OCI-LY7 (cell line): ENCODE measurements around the gene DLAT. TPM values are rescaled to one million over a fixed set of nuclear protein-coding genes. Genes with fewer than 3 reads are reported as not detected.
A peak's percentile ranks its signal among the peaks of the same experiment; 100 is the strongest.

Source experiments
- BruUV-seq: library from RNA; stranded (reverse); fragments of 400-500 nt; replicated peaks from 2 replicates; lab custom pipeline; 2021; lab: Mats Ljungman, UMichigan
- CTCF ChIA-PET: fragments of 300-600 bp; sonication (Branson Sonifier 250); formaldehyde crosslinking; loops from one replicate; lab custom pipeline; 2022; ENCODE audit warnings: antibody characterized with exemption; ENCODE audit not compliant: unreplicated experiment; lab: Charles Lee
- POLR2A ChIA-PET: fragments of 300-600 bp; sonication (Branson Sonifier 250); formaldehyde crosslinking; loops from one replicate; lab custom pipeline; 2022; ENCODE audit warnings: antibody characterized with exemption; lab: Charles Lee
- DNase-seq: peaks from one replicate; pipeline ENCODE4 v3.0.0-alpha.2; 2015; ENCODE audit warnings: low spot score
- H2AFZ ChIP-seq: fragments of 200-600 bp; sonication (generic), shearing (Covaris generic); 2 replicates; pipeline ENCODE4 v1.6.1; 2014; ENCODE audit warnings: mild to moderate bottlenecking, antibody characterized with exemption, low read length, moderate library complexity
- H3K27ac ChIP-seq: fragments of 200-600 bp; sonication (generic); 2 replicates; pipeline ENCODE4 v1.5.1; 2014; ENCODE audit warnings: mixed run types, low read depth, mild to moderate bottlenecking, moderate library complexity, low read length, inconsistent platforms; ENCODE audit not compliant: poor library complexity, severe bottlenecking
- H3K36me3 ChIP-seq: fragments of 200-600 bp; sonication (generic); 2 replicates; pipeline ENCODE4 v1.6.1; 2014; ENCODE audit warnings: mild to moderate bottlenecking, antibody characterized with exemption, low read length, moderate library complexity, mixed read lengths; ENCODE audit not compliant: insufficient read depth
- H3K4me1 ChIP-seq: fragments of 200-600 bp; sonication (generic); 2 replicates; pipeline ENCODE4 v1.5.1; 2014; ENCODE audit warnings: mild to moderate bottlenecking, low read length; ENCODE audit not compliant: insufficient read depth, poor library complexity, severe bottlenecking
- H3K4me2 ChIP-seq: fragments of 200-600 bp; sonication (generic); 2 replicates; pipeline ENCODE4 v1.6.1; 2014; ENCODE audit warnings: mild to moderate bottlenecking, low read length
- H3K4me3 ChIP-seq: fragments of 200-600 bp; sonication (generic); 2 replicates; pipeline ENCODE4 v1.5.1; 2014; ENCODE audit warnings: mild to moderate bottlenecking, low read depth, low read length; ENCODE audit not compliant: poor library complexity, severe bottlenecking
- H3K79me2 ChIP-seq: fragments of 200-600 bp; sonication (generic); 2 replicates; pipeline ENCODE4 v1.6.1; 2016; ENCODE audit warnings: low read depth, mild to moderate bottlenecking, low read length, moderate library complexity, mixed read lengths; ENCODE audit not compliant: insufficient read depth
- H3K9me2 ChIP-seq: fragments of 200-600 bp; sonication (generic); 2 replicates; pipeline ENCODE4 v1.6.1; 2016; ENCODE audit warnings: mild to moderate bottlenecking, low read length, mixed read lengths; ENCODE audit not compliant: insufficient read depth
- H3K9me3 ChIP-seq: fragments of 200-600 bp; sonication (generic); 2 replicates; pipeline ENCODE4 v1.6.1; 2014; ENCODE audit warnings: mild to moderate bottlenecking, mixed run types, low read length, mixed read lengths
- H4K20me1 ChIP-seq: fragments of 200-600 bp; sonication (generic); 2 replicates; pipeline ENCODE4 v1.6.1; 2014; ENCODE audit warnings: mild to moderate bottlenecking, antibody characterized with exemption, low read length, moderate library complexity, mixed read lengths; ENCODE audit not compliant: insufficient read depth
- CTCF ChIP-seq: fragments of 200-600 bp; sonication (generic); conservative IDR thresholded peaks from 2 replicates; pipeline ENCODE4 v1.5.1; 2014; ENCODE audit warnings: mild to moderate bottlenecking, antibody characterized with exemption, low read length, moderate library complexity, mixed read lengths
- EZH2phosphoT487 ChIP-seq: fragments of 200-600 bp; sonication (generic); IDR thresholded peaks from 2 replicates; pipeline ENCODE4 v1.6.1; 2018; ENCODE audit warnings: low read depth, borderline replicate concordance, mild to moderate bottlenecking, mixed run types, antibody characterized with exemption, low read length, moderate library complexity, mixed read lengths
- intact Hi-C: fragments of 100-400 bp; cut with micrococcal nuclease; formaldehyde crosslinking; loops from one replicate; pipeline ENCODE4 v1.10.0; 2022; ENCODE audit not compliant: unreplicated experiment
- total RNA-seq, 2 experiments: library from RNA; depleted of rRNA in 1 of 2; stranded (reverse); fragments of >200 nt in 1 of 2; shearing (Covaris generic) in 1 of 2; gene quantifications; 2 replicates each; pipeline ENCODE4 v1.2.3, GENCODE V29; 2014 to 2022

The DLAT gene
- total RNA-seq, 2 experiments from 2014 or later: 42.0 to 54.1 TPM

DNA sequence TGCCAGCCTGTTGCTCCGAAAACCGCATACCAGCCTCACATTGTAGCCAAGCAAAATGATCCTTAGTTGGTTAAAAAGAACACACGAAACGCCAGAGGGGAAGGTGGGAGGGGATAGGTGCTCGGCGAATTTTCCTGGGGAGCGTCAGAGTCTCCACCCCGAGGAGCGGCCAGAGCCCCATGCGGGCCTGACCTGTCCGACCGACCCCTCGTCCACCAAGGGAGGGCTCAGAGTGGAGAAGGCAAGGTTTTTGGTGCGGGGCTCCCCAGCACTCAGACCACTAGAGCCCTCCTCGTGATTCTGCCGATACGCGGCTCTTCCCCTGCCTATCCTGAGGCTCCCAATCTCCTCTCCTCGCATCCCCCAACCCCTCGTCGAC is 48.5 kb upstream of the DLAT start:
- DNase-seq: no peak
- no peaks in the 10 kb centered on the region for H4K20me1 ChIP-seq
- no peak for TF ChIP-seq CTCF
- no peak for TF ChIP-seq EZH2phosphoT487
- ChIA-PET POLR2A (interaction anchor here (1.5 kb wide), 1 partner anchor 40 kb away, joined by 4 read pairs; no protein-coding TSS in a partner anchor), CTCF (no interaction called here)
- H3K4me1 ChIP-seq: peaks cover 22% of the 10 kb centered on the region
- no peaks in the 10 kb centered on the region for H3K79me2 ChIP-seq
- intact Hi-C loops: no loop called here
- no peak overlapping the region for H3K27ac ChIP-seq
- no TSS peak for BruUV-seq
- H3K4me2 ChIP-seq: no peak overlapping the region
- no peaks in the 10 kb centered on the region for H3K9me2 ChIP-seq
- H3K36me3 ChIP-seq: no peaks in the 10 kb centered on the region
- H3K4me3 ChIP-seq: no peak overlapping the region
- H3K9me3 ChIP-seq: no peaks in the 10 kb centered on the region
- H2AFZ ChIP-seq: no peak overlapping the region

DNA sequence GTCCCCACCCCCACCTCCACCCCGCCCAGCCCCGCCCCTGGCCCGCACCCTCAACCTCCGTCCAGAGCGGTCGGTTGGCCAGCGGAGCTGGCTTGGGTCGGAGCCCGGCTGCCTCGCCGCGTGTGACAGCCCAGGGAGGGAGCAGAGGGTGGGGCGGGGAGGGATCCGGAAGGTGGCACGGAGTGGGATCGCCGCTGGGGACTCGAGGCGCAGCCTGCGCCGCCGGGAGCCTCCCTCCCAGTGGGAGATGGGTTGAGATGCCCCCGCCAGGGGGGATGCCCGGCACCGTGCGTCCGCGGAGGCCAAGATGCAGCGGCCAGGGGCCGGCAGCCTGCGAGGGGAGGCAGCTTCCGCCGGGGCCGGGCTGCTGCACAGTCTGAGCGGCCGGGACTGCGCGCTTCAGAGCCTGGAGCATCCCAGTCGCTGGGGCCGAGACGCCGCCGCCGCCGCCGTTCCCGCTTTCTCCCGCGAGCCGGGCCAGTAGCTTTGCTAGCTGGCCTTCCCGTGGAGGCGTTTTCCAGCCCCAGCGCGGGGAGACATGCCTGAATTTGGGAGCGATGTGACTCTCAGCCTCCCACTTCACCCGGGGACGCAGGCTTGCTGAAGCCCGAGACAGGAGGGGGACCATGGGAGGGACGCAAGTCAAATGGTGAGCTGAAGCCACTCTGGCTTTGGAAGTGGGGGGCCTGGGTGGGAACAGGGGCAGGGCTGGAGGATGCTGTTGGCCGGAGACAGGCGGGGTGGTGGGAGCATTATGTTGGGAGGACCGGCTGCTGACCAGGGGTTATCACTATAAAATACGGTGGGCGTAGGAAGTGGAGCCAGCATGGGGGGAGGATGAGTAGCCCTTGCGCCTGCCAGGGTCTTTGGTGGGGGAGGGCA is 47.8 kb upstream of the DLAT start:
- H3K9me3 ChIP-seq: no peaks in the 10 kb centered on the region
- no peak for DNase-seq
- POLR2A ChIA-PET: interaction anchor here (1.5 to 1.8 kb wide), 2 partner anchors 41 kb away, joined by 4 to 5 read pairs; no protein-coding TSS in a partner anchor

More for the DNA sequence above, 47.8 kb upstream of the DLAT start:
- no peaks in the 10 kb centered on the region for H3K9me2 ChIP-seq
- no peaks in the 10 kb centered on the region for H4K20me1 ChIP-seq
- no peak overlapping the region for H3K4me3 ChIP-seq
- H3K4me2 ChIP-seq: peak overlapping the region; percentile 17; the same call in 1 of the 2 replicates
- TF ChIP-seq CTCF: no peak
- TF ChIP-seq EZH2phosphoT487: no peak
- H2AFZ ChIP-seq: no peak overlapping the region
- H3K4me1 ChIP-seq: peaks cover 18% of the 10 kb centered on the region
- H3K79me2 ChIP-seq: no peaks in the 10 kb centered on the region
- H3K27ac ChIP-seq: no peak overlapping the region
- intact Hi-C loops: no loop called here
- BruUV-seq: no TSS peak
- H3K36me3 ChIP-seq: no peaks in the 10 kb centered on the region
- CTCF ChIA-PET: no interaction called here
